HEK293 (cell line): ENCODE measurements around the gene NHEJ1.

Experiments
- CTCF ChIA-PET: fragments of 350-600 bp; formaldehyde crosslinking; extraction: SDS; loops from one replicate; lab custom pipeline; 2021; ENCODE audit warnings: antibody characterized with exemption; lab: Yijun Ruan, JAX
- POLR2A ChIA-PET: fragments of 300-600 bp; formaldehyde crosslinking; extraction: SDS; loops from one replicate; lab custom pipeline; 2020; ENCODE audit warnings: antibody characterized with exemption, inconsistent platforms; lab: Yijun Ruan, JAX
- H3K27ac ChIP-seq: fragments of 200-500 bp; sonication (Bioruptor generic); 2 replicates; pipeline ENCODE4 v1.5.1; 2014; ENCODE audit warnings: low read depth, low read length, control low read depth, inconsistent platforms; ENCODE audit errors: extremely low read depth
- H3K36me3 ChIP-seq, 2 experiments: fragments of 200-500 bp in 1 of 2; sonication (Bioruptor generic) in 1 of 2; 1 replicate in 1 of 2; 2 replicates in 1 of 2; pipeline ENCODE4 v1.5.1; 2014 to 2017; ENCODE audit warnings: inconsistent platforms in 2 of 2, low read length in 2 of 2; ENCODE audit not compliant: control insufficient read depth in 2 of 2, insufficient read depth in 1 of 2
- H3K4me1 ChIP-seq: fragments of 200-500 bp; sonication (Bioruptor generic); 2 replicates; pipeline ENCODE4 v1.5.1; 2014; ENCODE audit warnings: mild to moderate bottlenecking, low read length, inconsistent platforms; ENCODE audit not compliant: control insufficient read depth, insufficient read depth
- H3K4me3 ChIP-seq: 2 replicates; pipeline ENCODE4 v1.5.1; 2011; ENCODE audit warnings: low read depth, mild to moderate bottlenecking, control low read depth, low read length, moderate library complexity
- H3K9me3 ChIP-seq: fragments of 200-500 bp; sonication (Bioruptor generic); 2 replicates; pipeline ENCODE4 v1.5.1; 2014; ENCODE audit warnings: low read depth, low read length, inconsistent platforms; ENCODE audit not compliant: control insufficient read depth, insufficient read depth
- GFI1B ChIP-seq: fragments of 450-650 bp; formaldehyde crosslinking; IDR thresholded peaks from 2 replicates; pipeline ENCODE4 v1.5.1; 2016; ENCODE audit warnings: missing biosample characterization, missing genetic modification characterization
- KLF1 ChIP-seq: fragments of 450-650 bp; formaldehyde crosslinking; IDR thresholded peaks from 2 replicates; pipeline ENCODE4 v1.5.1; 2016; ENCODE audit warnings: missing biosample characterization, missing genetic modification characterization
- KLF8 ChIP-seq: fragments of 450-650 bp; formaldehyde crosslinking; IDR thresholded peaks from 2 replicates; pipeline ENCODE4 v1.5.1; 2016; ENCODE audit warnings: missing biosample characterization, missing genetic modification characterization
- MEIS1 ChIP-seq: sonication (generic); formaldehyde crosslinking; IDR thresholded peaks from 2 replicates; pipeline ENCODE4 v1.8.1; 2022; ENCODE audit warnings: missing genetic modification reagents, mild to moderate bottlenecking, borderline replicate concordance
- MYNN ChIP-seq: fragments of 450-650 bp; formaldehyde crosslinking; IDR thresholded peaks from 2 replicates; pipeline ENCODE4 v1.5.1; 2016; ENCODE audit warnings: missing biosample characterization, missing genetic modification characterization, borderline replicate concordance
- REPIN1 ChIP-seq: fragments of 450-650 bp; formaldehyde crosslinking; IDR thresholded peaks from 2 replicates; pipeline ENCODE4 v1.5.1; 2017; ENCODE audit warnings: missing biosample characterization, missing genetic modification characterization, low read depth
- ZBTB48 ChIP-seq: fragments of 450-650 bp; formaldehyde crosslinking; IDR thresholded peaks from 2 replicates; pipeline ENCODE4 v1.5.1; 2016; ENCODE audit warnings: missing biosample characterization, missing genetic modification characterization
- ZBTB8A ChIP-seq: fragments of 450-650 bp; formaldehyde crosslinking; IDR thresholded peaks from 2 replicates; pipeline ENCODE4 v1.5.1; 2016; ENCODE audit warnings: missing biosample characterization, missing genetic modification characterization
- ZNF132 ChIP-seq: fragments of 450-650 bp; formaldehyde crosslinking; IDR thresholded peaks from 2 replicates; pipeline ENCODE4 v1.5.1; 2017; ENCODE audit warnings: missing biosample characterization, missing genetic modification characterization, borderline replicate concordance
- ZNF16 ChIP-seq: fragments of 450-650 bp; formaldehyde crosslinking; IDR thresholded peaks from 2 replicates; pipeline ENCODE4 v1.5.1; 2016; ENCODE audit warnings: low read depth, missing biosample characterization, missing genetic modification characterization
- ZNF24 ChIP-seq: fragments of 450-650 bp; formaldehyde crosslinking; IDR thresholded peaks from 2 replicates; pipeline ENCODE4 v1.5.1; 2016; ENCODE audit warnings: missing biosample characterization, missing genetic modification characterization
- ZNF510 ChIP-seq: fragments of 450-650 bp; formaldehyde crosslinking; IDR thresholded peaks from 2 replicates; pipeline ENCODE4 v1.5.1; 2018; ENCODE audit warnings: mild to moderate bottlenecking, missing genetic modification characterization, missing biosample characterization; ENCODE audit not compliant: insufficient replicate concordance
- ZNF555 ChIP-seq: fragments of 450-650 bp; formaldehyde crosslinking; conservative IDR thresholded peaks from 2 replicates; pipeline ENCODE4 v1.5.1; 2017; ENCODE audit warnings: missing biosample characterization, mild to moderate bottlenecking, missing genetic modification characterization, inconsistent platforms
- ZNF660 ChIP-seq: fragments of 450-650 bp; IDR thresholded peaks from 2 replicates; pipeline ENCODE4 v1.5.1; 2018; ENCODE audit warnings: missing biosample characterization, mild to moderate bottlenecking, missing genetic modification characterization
- ZNF677 ChIP-seq: fragments of 450-650 bp; IDR thresholded peaks from 2 replicates; pipeline ENCODE4 v1.5.0; 2018; ENCODE audit warnings: missing biosample characterization, mild to moderate bottlenecking, missing genetic modification characterization, moderate library complexity
- ZNF701 ChIP-seq: fragments of 450-650 bp; formaldehyde crosslinking; IDR thresholded peaks from 2 replicates; pipeline ENCODE4 v1.5.1; 2016; ENCODE audit warnings: missing biosample characterization, missing genetic modification characterization
- ZNF76 ChIP-seq: fragments of 450-650 bp; formaldehyde crosslinking; IDR thresholded peaks from 2 replicates; pipeline ENCODE4; 2016; ENCODE audit warnings: low read depth, missing biosample characterization, missing genetic modification characterization, borderline replicate concordance
- ZSCAN23 ChIP-seq: fragments of 450-650 bp; formaldehyde crosslinking; IDR thresholded peaks from 2 replicates; pipeline ENCODE4 v1.5.1; 2016; ENCODE audit warnings: missing biosample characterization, missing genetic modification characterization
- TF ChIP-seq, protein P1 (sequence below): fragments of 450-650 bp; formaldehyde crosslinking; IDR thresholded peaks from 2 replicates; pipeline ENCODE4 v1.5.1; 2017; ENCODE audit warnings: missing biosample characterization, missing genetic modification characterization
- TF ChIP-seq, protein P2 (sequence below): fragments of 450-650 bp; formaldehyde crosslinking; IDR thresholded peaks from 2 replicates; pipeline ENCODE4 v1.5.1; 2016; ENCODE audit warnings: missing biosample characterization, missing genetic modification characterization
- TF ChIP-seq, protein P3 (sequence below): fragments of 450-650 bp; formaldehyde crosslinking; conservative IDR thresholded peaks from 2 replicates; pipeline ENCODE4 v1.5.1; 2016; ENCODE audit warnings: low read depth, missing biosample characterization, missing genetic modification characterization

NHEJ1 gene

DNA sequence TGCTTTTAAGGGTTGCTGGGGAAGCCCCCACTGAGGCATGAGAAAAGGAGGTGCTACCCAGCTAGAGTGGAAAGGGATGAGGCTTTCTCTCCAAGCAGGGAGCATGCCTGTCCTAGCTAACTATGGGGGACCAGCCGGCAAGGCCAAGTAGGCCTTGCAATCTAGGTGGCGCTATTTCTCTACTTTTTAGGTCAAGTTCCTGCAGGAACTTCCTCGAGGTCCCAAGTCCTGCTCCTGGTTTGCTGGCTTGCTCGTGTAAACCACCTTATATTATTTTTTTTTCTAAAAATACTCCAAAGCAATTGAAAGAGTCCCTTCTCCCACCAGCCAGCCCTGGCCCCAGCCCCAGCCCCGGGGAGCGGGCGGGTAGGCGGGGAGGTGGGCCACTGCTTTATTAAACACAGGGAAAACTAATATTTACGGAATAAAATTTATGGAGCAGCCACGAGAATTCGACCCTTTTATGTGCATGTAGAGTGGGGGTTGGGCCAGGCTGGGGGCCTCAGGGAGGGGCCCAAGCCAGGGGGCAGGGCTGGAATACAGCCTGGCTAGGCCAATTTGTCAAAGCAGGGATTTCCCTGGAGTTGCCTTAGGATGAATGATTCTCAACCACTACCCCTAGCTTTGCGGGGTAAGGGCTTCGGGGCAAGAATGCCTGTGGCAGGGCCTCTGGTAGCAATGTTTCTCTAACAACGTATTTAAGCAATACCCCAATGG lies 87.0 kb downstream of the NHEJ1 start:
- Histone ChIP-seq H3K4me1 (no peaks in the 10 kb centered on the region), H3K4me3 (no peak overlapping the region), H3K9me3 (no peaks in the 10 kb centered on the region), H3K27ac (no peak overlapping the region), H3K36me3 (peaks cover 3 to 27% of the 10 kb centered on the region in 2 experiments; a peak in 2 of 3 replicates)
- TF ChIP-seq REPIN1 (tag by site-specific recombination) (no peak), GFI1B (tag by site-specific recombination) (no peak), KLF1 (tag by site-specific recombination) (no peak), ZNF660 (tag by site-specific recombination) (no peak), ZNF16 (tag by site-specific recombination) (no peak), KLF8 (tag by site-specific recombination) (no peak), ZNF510 (no peak), ZBTB48 (tag by site-specific recombination) (no peak), ZNF677 (no peak), ZBTB8A (tag by site-specific recombination) (no peak), MYNN (no peak), ZNF24 (tag by site-specific recombination) (no peak), ZNF76 (tag by site-specific recombination) (no peak), ZNF132 (tag by site-specific recombination) (no peak), ZNF701 (no peak)
- TF ChIP-seq, protein P1, sequence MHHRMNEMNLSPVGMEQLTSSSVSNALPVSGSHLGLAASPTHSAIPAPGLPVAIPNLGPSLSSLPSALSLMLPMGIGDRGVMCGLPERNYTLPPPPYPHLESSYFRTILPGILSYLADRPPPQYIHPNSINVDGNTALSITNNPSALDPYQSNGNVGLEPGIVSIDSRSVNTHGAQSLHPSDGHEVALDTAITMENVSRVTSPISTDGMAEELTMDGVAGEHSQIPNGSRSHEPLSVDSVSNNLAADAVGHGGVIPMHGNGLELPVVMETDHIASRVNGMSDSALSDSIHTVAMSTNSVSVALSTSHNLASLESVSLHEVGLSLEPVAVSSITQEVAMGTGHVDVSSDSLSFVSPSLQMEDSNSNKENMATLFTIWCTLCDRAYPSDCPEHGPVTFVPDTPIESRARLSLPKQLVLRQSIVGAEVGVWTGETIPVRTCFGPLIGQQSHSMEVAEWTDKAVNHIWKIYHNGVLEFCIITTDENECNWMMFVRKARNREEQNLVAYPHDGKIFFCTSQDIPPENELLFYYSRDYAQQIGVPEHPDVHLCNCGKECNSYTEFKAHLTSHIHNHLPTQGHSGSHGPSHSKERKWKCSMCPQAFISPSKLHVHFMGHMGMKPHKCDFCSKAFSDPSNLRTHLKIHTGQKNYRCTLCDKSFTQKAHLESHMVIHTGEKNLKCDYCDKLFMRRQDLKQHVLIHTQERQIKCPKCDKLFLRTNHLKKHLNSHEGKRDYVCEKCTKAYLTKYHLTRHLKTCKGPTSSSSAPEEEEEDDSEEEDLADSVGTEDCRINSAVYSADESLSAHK (tag by site-specific recombination): no peak
- TF ChIP-seq, protein P2, sequence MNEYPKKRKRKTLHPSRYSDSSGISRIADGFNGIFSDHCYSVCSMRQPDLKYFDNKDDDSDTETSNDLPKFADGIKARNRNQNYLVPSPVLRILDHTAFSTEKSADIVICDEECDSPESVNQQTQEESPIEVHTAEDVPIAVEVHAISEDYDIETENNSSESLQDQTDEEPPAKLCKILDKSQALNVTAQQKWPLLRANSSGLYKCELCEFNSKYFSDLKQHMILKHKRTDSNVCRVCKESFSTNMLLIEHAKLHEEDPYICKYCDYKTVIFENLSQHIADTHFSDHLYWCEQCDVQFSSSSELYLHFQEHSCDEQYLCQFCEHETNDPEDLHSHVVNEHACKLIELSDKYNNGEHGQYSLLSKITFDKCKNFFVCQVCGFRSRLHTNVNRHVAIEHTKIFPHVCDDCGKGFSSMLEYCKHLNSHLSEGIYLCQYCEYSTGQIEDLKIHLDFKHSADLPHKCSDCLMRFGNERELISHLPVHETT (tag by site-specific recombination): no peak
- CTCF ChIA-PET: interaction anchor here (0.6 to 6.9 kb wide), 30 partner anchors 8 to 456 kb away, joined by 3 to 66 read pairs (median 6); partner anchors contain the start of genes IHH and PTPRN
- POLR2A ChIA-PET: no interaction called here

DNA sequence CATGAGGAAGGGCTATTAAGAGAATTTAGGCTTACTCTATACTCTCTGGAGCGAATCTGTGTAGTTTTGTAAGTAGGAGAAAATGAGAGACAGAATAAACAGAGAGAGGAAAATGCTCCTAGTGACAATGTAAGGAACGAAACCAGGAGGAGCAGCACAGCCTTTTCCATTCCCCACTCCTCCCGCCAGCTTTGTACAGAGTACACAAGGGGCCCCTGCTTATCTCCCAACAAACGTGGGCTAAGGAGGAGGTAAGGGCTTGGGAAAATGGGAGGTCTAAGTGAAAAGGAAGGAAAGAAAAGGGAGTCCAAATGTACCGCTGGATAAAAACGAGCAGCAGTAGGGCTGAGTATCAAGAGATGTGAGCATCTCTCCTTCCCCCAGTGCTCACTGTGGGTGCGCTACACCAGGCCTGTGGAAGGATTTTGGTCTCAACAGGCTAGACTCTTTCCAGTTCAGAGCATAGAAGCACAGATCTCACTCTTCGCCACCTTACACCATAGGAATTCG lies 87.8 kb downstream of the NHEJ1 start:
- Histone ChIP-seq H3K27ac (no peak overlapping the region), H3K4me3 (no peak overlapping the region), H3K4me1 (no peaks in the 10 kb centered on the region), H3K9me3 (no peaks in the 10 kb centered on the region), H3K36me3 (peaks cover 3 to 25% of the 10 kb centered on the region in 2 experiments; a peak in 2 of 3 replicates)
- ChIA-PET CTCF (interaction anchor here (0.6 to 6.9 kb wide), 34 partner anchors 9 to 614 kb away, joined by 3 to 66 read pairs (median 6); partner anchors contain the start of genes IHH and PTPRN), POLR2A (no interaction called here)
- TF ChIP-seq ZSCAN23 (no peak), MEIS1 (no peak), ZNF555 (no peak)
- TF ChIP-seq, protein P3, sequence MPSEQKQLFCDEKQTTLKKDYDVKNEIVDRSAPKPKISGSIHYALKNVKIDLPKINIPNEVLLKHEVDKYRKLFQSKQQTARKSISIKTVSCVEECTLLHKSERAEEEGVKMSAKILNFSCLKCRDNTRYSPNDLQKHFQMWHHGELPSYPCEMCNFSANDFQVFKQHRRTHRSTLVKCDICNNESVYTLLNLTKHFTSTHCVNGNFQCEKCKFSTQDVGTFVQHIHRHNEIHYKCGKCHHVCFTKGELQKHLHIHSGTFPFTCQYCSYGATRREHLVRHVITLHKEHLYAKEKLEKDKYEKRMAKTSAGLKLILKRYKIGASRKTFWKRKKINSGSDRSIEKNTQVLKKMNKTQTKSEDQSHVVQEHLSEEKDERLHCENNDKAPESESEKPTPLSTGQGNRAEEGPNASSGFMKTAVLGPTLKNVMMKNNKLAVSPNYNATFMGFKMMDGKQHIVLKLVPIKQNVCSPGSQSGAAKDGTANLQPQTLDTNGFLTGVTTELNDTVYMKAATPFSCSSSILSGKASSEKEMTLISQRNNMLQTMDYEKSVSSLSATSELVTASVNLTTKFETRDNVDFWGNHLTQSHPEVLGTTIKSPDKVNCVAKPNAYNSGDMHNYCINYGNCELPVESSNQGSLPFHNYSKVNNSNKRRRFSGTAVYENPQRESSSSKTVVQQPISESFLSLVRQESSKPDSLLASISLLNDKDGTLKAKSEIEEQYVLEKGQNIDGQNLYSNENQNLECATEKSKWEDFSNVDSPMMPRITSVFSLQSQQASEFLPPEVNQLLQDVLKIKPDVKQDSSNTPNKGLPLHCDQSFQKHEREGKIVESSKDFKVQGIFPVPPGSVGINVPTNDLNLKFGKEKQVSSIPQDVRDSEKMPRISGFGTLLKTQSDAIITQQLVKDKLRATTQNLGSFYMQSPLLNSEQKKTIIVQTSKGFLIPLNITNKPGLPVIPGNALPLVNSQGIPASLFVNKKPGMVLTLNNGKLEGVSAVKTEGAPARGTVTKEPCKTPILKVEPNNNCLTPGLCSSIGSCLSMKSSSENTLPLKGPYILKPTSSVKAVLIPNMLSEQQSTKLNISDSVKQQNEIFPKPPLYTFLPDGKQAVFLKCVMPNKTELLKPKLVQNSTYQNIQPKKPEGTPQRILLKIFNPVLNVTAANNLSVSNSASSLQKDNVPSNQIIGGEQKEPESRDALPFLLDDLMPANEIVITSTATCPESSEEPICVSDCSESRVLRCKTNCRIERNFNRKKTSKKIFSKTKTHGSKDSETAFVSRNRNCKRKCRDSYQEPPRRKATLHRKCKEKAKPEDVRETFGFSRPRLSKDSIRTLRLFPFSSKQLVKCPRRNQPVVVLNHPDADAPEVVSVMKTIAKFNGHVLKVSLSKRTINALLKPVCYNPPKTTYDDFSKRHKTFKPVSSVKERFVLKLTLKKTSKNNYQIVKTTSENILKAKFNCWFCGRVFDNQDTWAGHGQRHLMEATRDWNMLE: no peak
